Keratinocyte (primary cell): ENCODE data around the gene RNASE9.

Experiments used
- EZH2 ChIP-seq: IDR thresholded peaks from one replicate; pipeline ENCODE4 v1.6.1; 2012; ENCODE audit warnings: inconsistent platforms, mild to moderate bottlenecking, low read length, moderate library complexity
- TF ChIP-seq, protein P1 (sequence below), 3 experiments: IDR thresholded peaks in 1 of 3; conservative IDR thresholded peaks in 1 of 3; optimal IDR thresholded peaks in 1 of 3; 2 replicates in 2 of 3; 3 replicates in 1 of 3; pipeline versions ENCODE3 to v1.5.1; 2011; ENCODE audit warnings: low read length in 3 of 3, mild to moderate bottlenecking in 3 of 3, moderate library complexity in 2 of 3, control low read depth in 1 of 3, inconsistent platforms in 1 of 3; ENCODE audit not compliant: insufficient read depth in 2 of 3; ENCODE audit errors: extremely low read depth in 1 of 3

DNA sequence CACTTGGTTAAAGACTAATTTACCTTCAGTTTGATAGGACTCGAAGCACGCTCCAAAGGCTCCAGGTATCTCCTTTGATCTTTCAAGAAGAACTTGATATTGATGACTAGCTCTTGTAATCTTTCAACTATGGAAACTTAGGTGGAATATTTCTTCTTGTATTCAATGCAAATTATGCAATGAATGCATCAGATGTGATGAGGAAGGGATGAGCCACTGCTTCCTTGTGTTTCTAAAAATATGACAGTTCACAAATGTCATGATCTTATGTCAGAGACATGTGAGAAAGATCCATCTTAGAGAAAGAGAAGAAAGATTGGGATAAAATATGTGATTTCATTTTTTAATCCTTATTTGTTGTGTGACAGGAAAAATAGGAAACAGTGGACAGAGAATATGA, 9.9 kb downstream of the RNASE9 start:
- TF ChIP-seq, protein P1, sequence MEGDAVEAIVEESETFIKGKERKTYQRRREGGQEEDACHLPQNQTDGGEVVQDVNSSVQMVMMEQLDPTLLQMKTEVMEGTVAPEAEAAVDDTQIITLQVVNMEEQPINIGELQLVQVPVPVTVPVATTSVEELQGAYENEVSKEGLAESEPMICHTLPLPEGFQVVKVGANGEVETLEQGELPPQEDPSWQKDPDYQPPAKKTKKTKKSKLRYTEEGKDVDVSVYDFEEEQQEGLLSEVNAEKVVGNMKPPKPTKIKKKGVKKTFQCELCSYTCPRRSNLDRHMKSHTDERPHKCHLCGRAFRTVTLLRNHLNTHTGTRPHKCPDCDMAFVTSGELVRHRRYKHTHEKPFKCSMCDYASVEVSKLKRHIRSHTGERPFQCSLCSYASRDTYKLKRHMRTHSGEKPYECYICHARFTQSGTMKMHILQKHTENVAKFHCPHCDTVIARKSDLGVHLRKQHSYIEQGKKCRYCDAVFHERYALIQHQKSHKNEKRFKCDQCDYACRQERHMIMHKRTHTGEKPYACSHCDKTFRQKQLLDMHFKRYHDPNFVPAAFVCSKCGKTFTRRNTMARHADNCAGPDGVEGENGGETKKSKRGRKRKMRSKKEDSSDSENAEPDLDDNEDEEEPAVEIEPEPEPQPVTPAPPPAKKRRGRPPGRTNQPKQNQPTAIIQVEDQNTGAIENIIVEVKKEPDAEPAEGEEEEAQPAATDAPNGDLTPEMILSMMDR (optimal IDR thresholded peaks at IDR 0.05 in 1 of 3, IDR thresholded peaks at IDR 0.05 in 1 of 3, conservative IDR thresholded peaks at IDR 0.05 in 1 of 3; ENCODE audit: extremely low read depth in 1 of 3, insufficient read depth in 2 of 3, low read length in 3 of 3), result no peak
- no peak for TF ChIP-seq EZH2
